Activated T-cell treated with anti-CD3 and anti-CD28 coated beads for 4 hours (primary cell): Measurements from ENCODE around the gene HEPH.
"Not testable (repeated sequence)": the region's sequence is repeated elsewhere in the genome, so short reads cannot be mapped to it uniquely, and the experiment has no call there.

Experiments used
- DNase-seq: peaks from one replicate; pipeline ENCODE4 v3.0.0-alpha.2; 2020

HEPH gene

GRCh38 chrX:66163849-66164411 is at the start of gene HEPH:
TSS of gene HEPH (plus strand) at chrX:66164247. CDS start at chrX:66170571, 6,324 bp downstream.
- no peak for DNase-seq

GRCh38 chrX:66118722-66119121 is 45.3 kb upstream of the HEPH start:
- DNase-seq = not testable (repeated sequence)

GRCh38 chrX:66121354-66121753 is 42.7 kb upstream of the HEPH start:
- not testable (repeated sequence) for DNase-seq

GRCh38 chrX:66126662-66127061 is 37.4 kb upstream of the HEPH start:
- DNase-seq = no peak

- no peak for DNase-seq
Observed at GRCh38 chrX:66130469-66130868, 33.6 kb upstream of the HEPH start.

- DNase-seq = not testable (repeated sequence)
Observed at GRCh38 chrX:66135284-66135683, 28.8 kb upstream of the HEPH start.

- no peak for DNase-seq
Observed at GRCh38 chrX:66142351-66142750, 21.7 kb upstream of the HEPH start.

- no peak for DNase-seq
Observed at GRCh38 chrX:66144258-66144657, 19.8 kb upstream of the HEPH start.

GRCh38 chrX:66149519-66149918 is 14.5 kb upstream of the HEPH start:
- DNase-seq = no peak

- DNase-seq = no peak
Observed at GRCh38 chrX:66150163-66150562, 13.9 kb upstream of the HEPH start.

GRCh38 chrX:66162331-66162822 is 1.7 kb upstream of the HEPH start:
- DNase-seq = no peak

- no peak for DNase-seq
Observed at GRCh38 chrX:66163447-66163846, 600 bp upstream of the HEPH start.

- DNase-seq = no peak
Observed at GRCh38 chrX:66164470-66164869, 423 bp downstream of the HEPH start.

- DNase-seq = no peak
Observed at GRCh38 chrX:66164931-66165330, 884 bp downstream of the HEPH start.

- DNase-seq = no peak
Observed at GRCh38 chrX:66166671-66167070, 2.6 kb downstream of the HEPH start.

GRCh38 chrX:66167431-66167830 is 3.4 kb downstream of the HEPH start:
- no peak for DNase-seq

- no peak for DNase-seq
Observed at GRCh38 chrX:66176134-66176533, 12.1 kb downstream of the HEPH start.

- DNase-seq = no peak
Observed at GRCh38 chrX:66191563-66191962, 27.5 kb downstream of the HEPH start.

GRCh38 chrX:66193821-66194220 is 29.8 kb downstream of the HEPH start:
- DNase-seq = no peak

GRCh38 chrX:66200050-66200664 is 36.1 kb downstream of the HEPH start:
- DNase-seq = no peak

- no peak for DNase-seq
Observed at GRCh38 chrX:66200855-66201795, 37.1 kb downstream of the HEPH start.

GRCh38 chrX:66203114-66203513 is 39.1 kb downstream of the HEPH start:
- no peak for DNase-seq

GRCh38 chrX:66221856-66222255 is 57.8 kb downstream of the HEPH start:
- DNase-seq = no peak

GRCh38 chrX:66232296-66232695 is 68.2 kb downstream of the HEPH start:
- DNase-seq = no peak
